Body of pancreas (tissue), 4 donors: ENCODE data around the gene OLIG1.

ENCODE experiments used
- CTCF ChIP-seq, 7 experiments: fragments of 450-650 bp in 4 of 7; fragments of 200-600 bp in 3 of 7; sonication (generic) in 3 of 7; IDR thresholded peaks; one replicate each; pipeline ENCODE4 v1.5.1; 2016 to 2019; ENCODE audit warnings: antibody characterized with exemption in 7 of 7
- POLR2A ChIP-seq, 3 donors: fragments of 450-650 bp; IDR thresholded peaks; one replicate each; pipeline ENCODE4 v1.6.1; 2016; ENCODE audit warnings: antibody characterized with exemption in 3 of 3, mild to moderate bottlenecking in 2 of 3

GRCh38 chr21:33041981-33042380 lies 28.0 kb upstream of the OLIG1 start:
- no peak for TF ChIP-seq CTCF (IDR thresholded peaks at IDR 0.05)
- TF ChIP-seq POLR2A (IDR thresholded peaks at IDR 0.05), result no peak
